NCI-H774 (cell line): ENCODE results near the gene LRRC8D.

Experiments used
- DNase-seq: peaks from one replicate; lab custom pipeline; 2025; lab: John Stamatoyannopoulos, UW

Gene LRRC8D

DNA sequence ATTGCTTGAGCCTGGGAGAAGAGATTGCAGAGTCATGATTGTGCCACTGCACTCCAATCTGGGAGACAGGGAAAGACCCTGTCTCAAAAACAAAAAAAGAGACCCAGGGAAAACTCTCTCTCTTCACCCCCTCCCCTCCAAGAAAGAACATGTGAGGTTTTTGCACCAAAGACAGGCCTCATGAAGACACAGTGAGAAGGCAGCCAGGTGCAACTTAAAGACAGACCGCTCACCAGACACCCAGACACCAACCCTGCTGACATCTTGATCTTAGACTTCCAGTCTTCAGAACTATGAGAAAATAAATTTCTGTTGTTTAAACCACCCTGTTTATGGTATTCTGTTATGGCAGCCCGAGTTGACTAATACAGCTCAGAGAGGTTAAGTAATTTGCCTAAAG lies 13.3 kb upstream of the LRRC8D start:
- no peak for DNase-seq

DNA sequence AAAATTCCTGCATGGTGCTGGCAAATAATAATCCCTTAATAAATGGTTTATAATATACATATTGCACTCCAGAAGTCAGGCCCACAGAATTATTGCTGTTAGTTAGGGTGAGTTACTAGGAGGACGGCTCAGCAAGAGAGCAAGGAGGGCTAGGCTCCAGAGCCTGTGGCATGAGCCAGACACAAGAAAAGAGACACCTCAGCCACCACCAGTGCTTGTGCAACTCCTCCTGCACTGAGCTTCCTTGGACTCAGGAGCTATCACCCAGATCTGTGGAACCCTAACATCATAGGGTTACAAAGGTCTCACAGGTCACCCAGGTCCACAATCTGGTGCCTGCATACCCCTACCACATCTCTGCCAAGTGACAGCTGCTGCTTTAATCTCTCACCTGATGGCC lies 12.8 kb upstream of the LRRC8D start:
- DNase-seq: no peak

DNA sequence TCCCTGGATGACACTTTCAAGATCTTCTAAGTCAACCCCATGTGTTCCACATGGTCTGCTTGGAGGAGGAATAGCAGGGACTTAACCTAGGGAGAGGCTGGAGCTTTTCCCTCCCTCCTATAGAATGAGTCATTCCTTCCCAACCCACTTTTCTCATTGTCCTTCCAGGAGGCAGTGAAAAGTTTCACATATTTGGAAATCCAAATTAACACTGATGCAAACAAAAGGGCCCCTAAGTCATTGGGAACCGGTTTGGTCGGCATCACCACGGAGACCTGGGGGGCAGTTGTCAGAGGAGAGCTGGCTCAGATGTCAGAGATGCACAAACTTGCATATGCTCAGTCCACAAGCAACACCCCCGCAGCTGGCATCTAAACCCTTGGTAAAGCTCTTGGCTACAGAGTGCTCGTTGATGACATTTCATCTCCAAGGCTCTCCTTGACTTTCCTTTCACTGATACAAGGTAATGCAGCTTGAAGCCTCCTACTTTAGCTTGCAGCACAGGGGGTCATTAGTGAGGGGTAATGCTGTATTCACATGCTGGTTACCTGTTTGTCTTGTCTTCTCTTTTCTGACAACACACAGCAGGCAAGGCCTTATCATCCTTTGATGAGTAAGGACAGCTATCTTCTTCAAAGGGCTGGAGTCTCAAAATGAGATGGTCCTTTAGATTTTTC lies 12.3 kb upstream of the LRRC8D start:
- no peak for DNase-seq

DNA sequence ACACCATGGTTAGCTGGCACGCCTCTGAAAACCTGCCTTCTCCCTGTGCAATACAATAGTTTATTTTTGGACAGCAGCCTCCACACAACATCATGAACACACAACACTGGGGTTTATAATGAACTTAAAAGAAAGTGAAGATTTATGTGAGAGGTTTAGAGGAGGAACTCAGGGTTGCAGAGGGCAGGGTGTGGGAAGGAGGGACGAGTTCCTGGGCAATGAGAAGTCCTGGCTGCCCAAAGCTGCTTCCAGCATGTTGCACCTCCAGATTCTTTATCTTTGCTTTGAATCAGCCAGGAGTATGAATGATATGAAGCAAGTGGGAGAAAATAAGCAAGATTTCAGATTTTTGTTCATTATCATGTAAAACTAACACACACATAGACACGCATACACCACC lies 11.3 kb upstream of the LRRC8D start:
- DNase-seq: no peak

DNA sequence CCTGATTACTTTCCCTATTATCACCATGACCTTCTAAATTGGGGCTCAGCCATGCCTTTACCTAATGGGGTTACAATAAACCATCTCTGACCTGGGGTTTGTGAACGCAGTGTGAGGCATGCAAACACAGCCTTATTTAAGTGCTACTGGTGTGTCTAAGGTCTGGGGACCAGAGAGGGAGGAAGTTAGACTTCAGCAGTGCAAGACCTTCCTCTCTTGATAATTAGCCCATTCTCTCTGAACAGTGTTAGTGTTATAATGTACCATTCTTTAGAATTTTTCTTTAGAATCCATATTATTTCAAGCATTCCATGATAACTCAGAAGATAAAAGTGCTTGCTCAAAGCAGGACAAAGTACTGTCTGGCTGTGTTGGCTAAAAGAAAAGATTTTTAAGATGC lies 10.5 kb upstream of the LRRC8D start:
- DNase-seq: no peak

DNA sequence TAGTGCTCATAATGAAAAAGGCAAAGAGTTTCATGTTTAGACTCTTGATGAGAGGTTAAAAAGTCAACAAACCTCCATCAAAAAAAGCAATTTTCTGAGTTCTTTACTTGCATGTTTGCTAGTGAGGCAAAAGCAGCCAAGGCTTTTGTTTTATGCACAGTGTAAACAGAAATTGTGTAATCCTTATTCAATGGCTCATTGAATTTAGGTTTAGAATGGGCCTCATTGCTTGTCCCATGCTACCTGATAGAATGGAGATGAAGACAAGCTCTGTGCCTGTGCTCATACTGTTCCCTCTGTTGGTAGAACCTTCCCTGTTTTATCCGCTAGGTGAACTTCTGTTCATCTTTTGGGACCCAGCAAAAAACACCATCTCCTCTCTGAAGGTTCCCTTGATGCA lies 10.0 kb upstream of the LRRC8D start:
- DNase-seq: peak; percentile 73

DNA sequence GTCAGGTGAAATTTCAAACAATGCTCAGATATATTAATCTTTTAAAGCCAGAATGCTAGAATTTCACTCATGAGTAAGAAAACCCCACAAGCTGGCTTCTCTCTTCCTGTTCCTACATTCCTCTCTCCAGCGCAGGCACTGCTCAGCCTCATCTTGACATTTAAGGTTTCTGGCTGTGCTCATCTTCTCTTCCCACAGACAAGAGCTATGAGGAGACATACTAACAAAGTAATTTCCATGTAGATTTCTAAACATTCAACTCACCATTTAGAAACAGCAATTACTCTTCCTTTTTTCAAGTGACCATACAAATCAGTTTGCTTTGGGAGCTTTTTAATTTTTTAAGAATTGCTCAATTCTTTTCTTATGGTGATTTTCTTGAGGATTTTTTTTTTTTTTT lies 7.8 kb upstream of the LRRC8D start:
- no peak for DNase-seq

DNA sequence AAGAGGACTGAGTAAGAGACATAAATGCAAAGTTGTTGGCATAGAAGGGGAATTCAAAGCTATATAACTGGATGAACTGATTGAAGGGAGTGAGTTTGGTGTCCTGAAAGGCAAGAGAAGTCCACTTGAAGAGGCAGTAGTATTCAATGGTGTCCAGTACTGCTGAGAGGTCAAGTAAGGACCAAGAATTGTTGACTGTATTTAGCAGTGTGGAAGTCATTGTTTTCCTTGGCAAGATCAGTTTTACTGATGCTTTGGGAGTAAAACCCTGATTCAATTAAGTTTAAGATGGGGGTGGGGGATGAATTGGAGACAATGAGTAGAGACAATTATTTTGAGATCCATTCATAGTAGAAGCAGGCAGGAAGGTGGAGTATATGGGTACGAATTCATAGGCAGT lies 5.8 kb upstream of the LRRC8D start:
- no peak for DNase-seq

DNA sequence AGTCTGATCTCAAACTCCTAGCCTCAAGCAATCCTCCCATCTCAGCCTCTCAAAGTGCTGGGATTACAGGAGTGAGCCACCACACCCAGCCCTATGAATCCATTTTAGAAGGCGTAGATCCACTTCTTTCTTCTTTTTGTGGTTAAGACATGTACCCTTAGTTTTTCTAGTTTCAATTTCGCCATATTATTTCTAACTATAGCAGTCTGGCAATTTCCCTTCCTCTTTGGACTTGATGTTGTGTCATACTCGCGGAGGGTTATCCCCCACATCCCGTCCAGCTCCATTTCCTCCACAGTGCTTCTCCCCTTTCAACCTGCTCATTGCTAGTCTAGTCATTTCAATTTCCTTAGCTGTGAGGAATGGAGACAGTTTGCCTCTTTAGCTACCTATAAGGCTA lies 5.2 kb upstream of the LRRC8D start:
- DNase-seq: no peak

DNA sequence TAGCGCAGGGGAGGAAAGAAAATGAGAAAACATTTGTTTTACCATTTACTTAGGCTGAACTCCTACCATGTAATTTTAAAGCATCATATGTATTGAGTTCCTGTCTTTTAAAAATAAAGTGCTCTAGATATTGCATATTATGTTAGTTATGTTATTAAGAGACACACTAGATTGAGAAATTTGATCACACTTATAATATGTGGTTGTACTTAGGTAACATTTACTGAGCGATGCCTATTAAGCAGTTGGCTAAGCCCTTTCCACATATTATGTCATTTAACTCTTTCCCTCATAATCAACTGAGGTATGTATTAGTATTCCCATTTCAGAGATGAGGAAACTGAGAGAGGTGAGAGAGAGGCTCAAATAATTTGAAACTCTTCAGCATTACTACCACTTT lies 4.5 kb upstream of the LRRC8D start:
- DNase-seq: no peak

DNA sequence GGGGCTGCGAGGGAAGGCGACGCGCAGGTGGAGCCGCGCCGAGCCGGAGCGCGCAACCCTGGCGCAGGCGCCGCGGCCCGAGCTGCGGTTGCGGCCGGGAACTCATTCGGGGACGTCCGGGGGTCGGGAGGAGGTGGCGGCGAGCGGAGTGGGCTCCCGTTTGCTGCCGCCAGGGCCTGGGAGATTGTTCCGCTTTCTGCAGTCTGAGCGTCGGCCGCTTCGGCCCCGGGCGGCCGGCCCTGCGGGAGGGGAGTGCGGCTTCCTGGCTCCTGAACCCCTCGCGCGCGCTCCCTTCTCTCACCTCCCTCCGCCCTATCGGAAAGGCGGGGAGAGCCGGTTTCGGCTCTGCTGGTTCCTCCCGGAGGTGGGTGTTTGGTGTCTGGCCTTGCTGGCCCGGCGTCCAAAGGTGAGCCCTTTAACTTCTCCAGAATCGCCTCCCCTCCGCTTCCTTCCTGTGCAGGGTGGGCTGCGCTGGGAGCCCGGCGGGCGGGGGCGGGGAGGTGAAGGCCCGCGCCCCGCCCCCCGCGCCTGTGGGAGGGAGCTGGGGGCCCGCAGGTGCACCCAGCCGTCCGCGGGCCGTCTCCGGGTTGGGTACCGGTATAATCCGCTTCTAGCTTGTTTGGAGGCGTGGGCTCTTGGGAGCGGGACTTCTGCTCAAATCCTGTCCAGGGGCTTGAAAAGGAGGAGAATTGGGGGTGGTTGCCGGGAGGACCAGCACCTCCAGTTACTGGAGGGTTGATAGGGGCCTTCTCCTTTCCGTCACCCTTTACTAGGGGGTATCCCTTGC lies 683 bp downstream of the LRRC8D start:
- DNase-seq: peak; percentile 44

DNA sequence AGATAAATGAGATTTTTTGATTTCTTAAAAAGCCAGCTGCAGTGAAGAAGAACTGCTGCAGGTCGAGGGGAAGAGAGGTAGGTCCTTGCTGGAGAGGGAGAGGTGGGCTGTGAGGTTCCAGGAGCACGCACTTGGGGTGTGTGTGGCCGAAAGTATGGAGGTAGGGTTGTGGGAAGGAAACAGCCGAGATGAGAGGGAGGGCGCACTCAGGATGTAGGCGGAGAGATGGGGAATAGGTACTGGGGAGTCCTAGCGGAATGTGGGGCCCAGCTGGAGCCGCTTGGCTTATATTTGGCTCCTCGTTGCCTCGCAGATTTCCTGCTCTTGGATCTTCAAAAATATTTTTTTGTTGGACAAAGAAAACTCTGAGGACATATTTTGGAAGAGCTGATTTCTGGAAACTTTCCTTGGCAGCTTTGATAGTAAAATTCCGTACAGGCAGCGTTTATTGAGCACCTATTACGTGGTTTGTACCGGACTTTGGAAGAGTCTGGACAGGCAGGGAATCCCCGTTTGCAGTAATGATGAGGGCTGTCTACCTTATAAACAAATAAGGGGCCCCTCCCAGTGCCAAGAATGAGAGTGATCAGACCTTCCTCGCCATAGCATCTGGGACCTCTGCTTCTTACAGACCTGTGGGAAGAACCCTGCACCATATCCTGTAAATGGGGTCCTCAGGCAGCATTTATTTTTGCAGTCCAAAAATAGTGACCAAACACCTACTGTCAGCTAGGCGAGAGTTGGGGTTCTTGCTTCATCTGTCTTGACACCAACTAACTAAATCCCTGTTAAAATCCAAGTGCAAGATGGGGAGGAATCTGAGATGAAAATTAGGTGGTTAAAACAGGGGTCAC lies 1.5 kb downstream of the LRRC8D start:
- DNase-seq: no peak

DNA sequence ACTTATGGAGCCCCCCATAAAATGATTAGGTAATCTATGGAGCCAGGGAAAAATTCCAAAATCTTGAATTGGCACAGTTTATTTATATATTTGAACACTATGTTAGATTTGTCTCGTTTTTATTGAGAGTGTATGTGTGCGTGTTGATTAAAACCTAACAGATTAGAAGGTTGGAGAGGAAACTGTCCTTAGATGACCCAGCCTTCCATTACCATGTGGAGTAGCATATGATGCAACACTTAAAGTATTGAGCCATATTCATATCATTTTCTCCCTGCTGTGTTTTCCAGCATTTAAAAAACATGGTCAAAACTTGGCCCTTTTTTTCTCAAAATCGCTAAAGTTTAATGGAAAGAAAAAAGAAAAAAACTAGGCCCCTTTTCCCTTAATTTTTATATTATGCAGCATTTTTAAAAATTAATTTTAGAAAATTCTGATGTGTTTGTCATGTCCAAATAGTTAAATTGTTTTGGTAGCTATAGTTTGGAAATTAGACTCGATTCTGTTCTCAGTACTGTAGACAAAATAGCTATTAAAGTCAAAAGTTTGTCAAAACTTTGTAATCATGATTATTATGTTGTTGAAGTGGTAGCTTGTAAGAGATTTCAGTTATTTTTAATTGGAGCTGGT lies 2.3 kb downstream of the LRRC8D start:
- no peak for DNase-seq

DNA sequence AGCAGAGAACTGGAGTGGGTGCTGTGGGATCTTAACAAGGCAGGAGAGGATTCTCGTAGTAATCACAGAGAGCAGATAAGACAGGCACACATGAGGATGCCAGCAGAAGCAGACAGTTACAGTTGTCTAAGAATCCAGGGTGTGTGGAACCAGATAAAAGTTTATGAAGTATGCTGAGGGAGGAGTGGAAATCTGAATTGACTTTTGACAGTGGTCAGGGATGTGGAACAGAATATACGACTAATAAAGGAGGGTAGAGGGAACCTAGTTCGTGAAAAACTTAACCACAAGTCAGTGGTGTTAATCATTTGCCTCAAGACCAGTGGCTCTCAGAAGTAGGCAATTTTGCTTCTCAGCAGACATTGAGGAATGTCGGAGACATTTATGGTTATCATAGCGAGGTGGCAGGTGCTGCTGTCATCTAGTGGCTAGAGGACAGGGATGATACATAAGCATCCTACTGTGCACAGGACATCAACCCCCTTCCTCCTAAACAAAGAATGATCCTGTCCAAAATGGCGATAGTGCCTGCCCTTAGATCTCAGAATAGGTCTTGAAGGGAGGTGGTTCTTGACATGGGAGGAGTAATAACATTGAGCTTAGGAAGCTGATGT lies 3.0 kb downstream of the LRRC8D start:
- DNase-seq: no peak

DNA sequence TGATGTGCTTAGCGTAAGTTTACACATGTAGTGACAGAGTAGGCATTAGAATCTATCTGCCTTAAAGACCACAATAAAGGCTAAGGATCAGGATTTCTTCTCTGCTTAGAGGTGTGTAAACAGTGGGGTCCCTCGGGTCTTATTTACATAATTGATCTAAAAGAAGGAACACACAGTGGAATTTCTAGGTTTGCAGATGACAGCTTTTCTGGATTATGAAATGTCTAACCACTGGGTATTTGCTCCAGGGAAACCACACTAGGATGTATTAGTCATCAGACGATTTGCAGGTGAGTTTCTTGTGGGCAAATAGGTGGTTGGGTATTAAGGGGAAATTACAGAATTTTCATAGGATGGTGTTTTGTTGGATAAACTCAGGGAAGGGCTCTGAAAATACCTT lies 5.8 kb downstream of the LRRC8D start:
- DNase-seq: no peak

DNA sequence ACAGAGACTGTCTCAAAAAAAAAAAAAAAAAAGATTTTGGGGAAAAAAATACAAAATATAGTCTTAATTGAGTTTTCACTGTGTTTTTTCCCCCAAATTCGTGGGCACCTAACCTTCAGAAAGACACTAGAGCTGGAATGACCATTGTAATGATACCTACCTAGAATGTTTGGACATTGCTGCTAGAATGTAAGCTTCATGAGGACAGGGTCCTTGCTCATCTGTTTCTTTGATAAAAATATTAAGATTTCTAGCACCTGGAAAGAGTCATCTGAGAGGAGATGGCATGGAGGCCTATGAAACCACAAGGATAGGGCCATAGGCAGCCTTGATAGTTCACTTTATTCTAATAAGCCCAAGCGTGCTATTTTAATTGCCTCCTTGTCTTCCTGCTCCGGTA lies 6.5 kb downstream of the LRRC8D start:
- DNase-seq: no peak

DNA sequence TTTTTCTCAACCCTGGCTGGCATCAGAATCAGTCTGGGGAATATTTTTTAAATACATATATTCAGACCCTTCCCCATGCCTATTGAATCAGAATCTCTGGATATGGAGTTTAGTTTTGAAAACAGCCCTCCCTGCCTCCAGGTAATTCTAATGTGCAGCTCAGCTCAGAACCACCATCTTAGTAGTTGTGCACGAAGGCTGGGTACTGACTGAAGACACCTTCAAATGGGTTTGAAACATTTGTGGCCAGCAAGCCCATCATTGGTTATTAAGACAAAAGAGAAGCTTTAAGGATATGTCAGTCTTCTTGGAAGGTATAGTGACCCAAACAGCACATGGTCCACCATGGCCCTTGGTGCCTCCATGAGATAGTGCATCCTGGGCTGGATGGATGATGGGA lies 7.1 kb downstream of the LRRC8D start:
- no peak for DNase-seq

DNA sequence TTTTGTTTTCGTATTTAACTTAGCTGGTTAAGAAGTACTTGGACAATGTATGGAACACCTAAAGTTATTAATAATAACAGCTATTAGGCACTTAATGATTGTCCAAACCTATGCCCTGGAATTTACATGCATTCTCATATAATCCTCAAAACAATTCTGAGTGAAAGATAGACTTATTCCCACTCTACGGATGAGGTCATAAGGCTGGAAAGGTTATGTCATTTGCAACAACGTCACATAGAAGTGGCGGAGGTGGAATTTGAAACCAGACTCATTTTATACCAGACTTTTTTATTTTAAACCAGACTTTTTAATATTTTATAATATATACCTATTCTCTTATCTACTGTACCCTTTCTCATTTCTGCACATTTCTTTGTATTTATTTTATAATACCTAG lies 8.4 kb downstream of the LRRC8D start:
- DNase-seq: no peak

DNA sequence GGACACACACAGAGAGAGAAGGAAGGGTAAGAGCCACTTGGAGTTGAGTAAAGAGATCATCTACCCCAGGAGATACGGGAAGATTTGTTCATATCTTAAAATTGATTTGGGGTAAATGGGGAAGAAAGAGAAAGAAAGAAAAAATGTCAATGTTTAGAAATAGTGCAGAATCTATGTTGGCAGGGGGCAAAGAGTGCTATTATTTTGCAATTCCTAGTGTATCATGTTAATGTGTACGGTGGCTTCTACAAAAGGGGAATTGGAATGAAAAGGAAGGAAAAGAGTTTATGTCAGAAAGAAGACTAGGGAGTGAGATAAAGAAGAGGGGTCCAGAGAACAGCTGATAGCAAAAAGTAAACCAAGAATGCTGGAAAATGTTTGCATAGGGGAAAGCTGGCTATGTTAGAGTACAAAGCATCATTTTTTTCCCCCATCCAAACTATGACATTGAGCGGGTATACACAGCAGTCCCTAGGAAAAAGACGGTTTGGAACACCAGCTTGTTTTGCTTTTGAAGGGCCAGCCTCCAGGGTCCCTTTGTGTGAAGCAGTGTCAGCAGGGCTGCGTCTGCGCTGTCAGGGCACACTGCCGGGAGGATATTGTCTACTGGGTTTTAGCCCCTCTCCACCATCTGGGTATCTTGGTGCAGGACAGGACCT lies 10.8 kb downstream of the LRRC8D start:
- DNase-seq: no peak

DNA sequence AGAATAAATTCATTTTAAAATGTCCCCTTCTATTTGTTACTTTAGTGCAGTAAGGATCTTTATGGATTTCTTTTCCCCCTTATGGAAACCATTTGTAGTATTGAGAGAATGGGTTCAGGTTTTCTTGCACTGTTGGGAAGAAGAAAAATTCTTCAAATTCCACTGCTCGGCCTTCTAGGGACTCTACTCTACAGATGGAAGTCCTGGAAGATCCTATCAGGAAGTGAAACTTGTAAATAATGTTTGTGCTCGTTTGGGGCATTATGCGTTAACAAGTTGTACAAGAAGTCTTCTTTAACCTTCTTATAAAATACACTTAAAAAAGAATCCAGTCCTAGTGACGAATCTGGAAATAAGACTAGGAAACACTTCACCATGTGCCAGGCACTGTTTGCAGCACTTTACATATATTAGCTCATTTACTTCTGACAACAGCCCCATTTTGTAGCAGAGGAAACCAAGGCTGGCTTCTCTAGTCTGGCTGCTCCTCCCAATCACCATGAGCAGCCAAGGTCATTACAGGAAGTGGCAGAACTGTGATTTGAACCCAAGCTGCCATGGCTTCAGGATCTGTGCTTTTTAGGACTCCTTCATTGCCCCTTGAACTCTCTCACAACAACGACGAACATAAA lies 11.8 kb downstream of the LRRC8D start:
- DNase-seq: no peak
